ENCODE data around the gene NPB. TPM values are rescaled to one million over a fixed set of nuclear protein-coding genes. Genes with fewer than 3 reads are reported as not detected.

NPB gene
- total and polyA plus RNA-seq, 2 of the 8 experiments (the other 6 are each of a cell fraction or from before 2014, with no cell fraction given): 1.5 to 2.5 TPM

DNA sequence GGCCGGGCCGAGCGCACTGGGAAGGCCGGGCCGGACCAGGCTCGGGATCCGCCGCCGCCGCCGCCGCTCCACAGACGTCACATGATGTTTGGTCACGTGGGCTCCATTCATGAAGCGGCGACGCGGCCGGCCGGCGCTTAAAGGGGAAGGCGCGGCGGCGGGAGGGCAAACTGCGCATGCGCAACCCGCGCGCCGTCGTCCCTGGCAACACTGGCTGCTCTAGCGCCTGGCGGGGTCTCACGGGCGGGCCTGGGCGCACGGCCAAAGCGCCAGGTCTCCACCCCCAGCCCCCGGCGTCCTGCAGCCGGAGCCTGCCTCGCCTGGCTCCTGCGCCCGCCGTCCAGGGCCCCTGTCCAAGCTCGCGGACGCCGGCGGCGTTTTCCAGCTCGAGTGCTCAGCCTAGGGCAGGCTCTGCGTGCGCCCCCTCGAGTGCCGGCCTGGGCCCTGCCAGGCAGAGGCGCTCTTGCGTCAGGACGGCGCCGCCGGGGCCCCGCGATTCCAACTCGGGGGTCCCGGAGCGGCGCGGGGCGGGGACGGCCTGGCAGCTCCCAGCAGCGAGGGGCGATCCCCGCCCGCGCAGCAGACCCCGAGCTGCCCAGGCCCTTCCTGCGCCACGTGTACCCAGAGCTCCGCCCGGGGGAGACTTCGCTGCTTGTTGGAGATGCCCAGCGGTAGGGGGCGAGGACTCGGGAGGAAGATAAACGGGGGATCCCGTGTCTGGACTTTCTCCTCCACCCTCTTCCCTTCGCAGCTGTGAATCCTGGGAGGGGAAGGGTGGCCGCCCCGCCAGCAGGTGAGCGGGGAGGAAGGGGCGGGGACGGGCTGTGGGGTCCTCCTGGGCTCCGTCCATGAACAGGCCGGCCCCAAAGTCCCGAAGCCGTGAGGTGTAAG lies 25.9 kb downstream of the NPB start, which contains the start of gene MAFG:
TSS of gene MAFG (minus strand) at position 83 of the 891 bp plus-strand sequence. CDS start 4,550 bp downstream, outside the sequence.
- Histone ChIP-seq H2BK5ac (ENCODE audit: low read depth, low read length) (peak within 1 kb of the TSS; percentile 75), H3K79me2 (ENCODE audit: control insufficient read depth in 1 of 2, insufficient read depth in 2 of 2, low read length in 2 of 2) (peaks cover 6 to 35% of the 10 kb centered on the region in 2 experiments; a peak in 3 of 4 replicates), H2BK120ac (replicated peaks; ENCODE audit: low read depth, low read length) (no peak within 1 kb of the TSS), H3K9me3 (ENCODE audit: insufficient read depth in 2 of 2, low read depth in 1 of 2, low read length in 1 of 2) (no peaks in the 10 kb centered on the region), H3K56ac (replicated peaks; ENCODE audit: insufficient read length, low read depth, low read length) (peak within 1 kb of the TSS; percentile 27), H2BK15ac (ENCODE audit: low read length) (no peak within 1 kb of the TSS), H3K4me2 (ENCODE audit: insufficient read depth in 1 of 2, low read depth in 2 of 2, low read length in 2 of 2) (peak within 1 kb of the TSS; percentile 88 to 94), H4K20me1 (replicated peaks in 1 of 2; ENCODE audit: control insufficient read depth in 1 of 2, insufficient read depth in 2 of 2, low read length in 2 of 2) (peaks cover 9 to 26% of the 10 kb centered on the region in 2 experiments), H4K91ac (replicated peaks; ENCODE audit: insufficient read length, low read length) (peak within 1 kb of the TSS; percentile 94), H4K8ac (ENCODE audit: extremely low read depth, insufficient read depth, low read length) (peak within 1 kb of the TSS; percentile 89), H3K23ac (ENCODE audit: insufficient read length) (peak within 1 kb of the TSS; percentile 17), H3K36me3 (ENCODE audit: control insufficient read depth in 2 of 4, insufficient read depth in 4 of 4, low read length in 3 of 4) (peaks cover 0 to 1% (median 0%) of the 10 kb centered on the region in 4 experiments; a peak in 1 of 8 replicates), H3K27me3 (replicated peaks in 1 of 4; ENCODE audit: control insufficient read depth in 3 of 4, extremely low read depth in 1 of 4, insufficient read depth in 3 of 4, low read length in 3 of 4) (peaks cover 0 to 12% (median 9%) of the 10 kb centered on the region in 4 experiments; a peak in 4 of 7 replicates), H2AFZ (ENCODE audit: low read length) (no peak within 1 kb of the TSS; the same call in 1 of the 2 replicates), H3K14ac (ENCODE audit: insufficient read length) (no peak within 1 kb of the TSS), H3K79me1 (ENCODE audit: low read depth, low read length) (peaks cover 24% of the 10 kb centered on the region), H2BK20ac (ENCODE audit: low read length) (no peak within 1 kb of the TSS), H4K5ac (ENCODE audit: insufficient read length, low read depth, low read length) (peak within 1 kb of the TSS; percentile 54), H2BK12ac (ENCODE audit: low read depth, low read length) (no peak within 1 kb of the TSS), H3K4me3 (ENCODE audit: extremely low read depth in 1 of 4, insufficient read depth in 2 of 4, low read depth in 3 of 4, low read length in 4 of 4) (peak within 1 kb of the TSS; percentile 67 to 89 (median 70)), H3K23me2 (ENCODE audit: low read depth, low read length) (peaks cover 15% of the 10 kb centered on the region; the same call in 1 of the 2 replicates), H3K4me1 (replicated peaks in 1 of 4; ENCODE audit: control insufficient read depth in 3 of 4, insufficient read depth in 4 of 4, low read length in 3 of 4) (peaks cover 0 to 37% (median 28%) of the 10 kb centered on the region in 4 experiments; a peak in 6 of 7 replicates), H3K27ac (ENCODE audit: low read depth, low read length) (peak within 1 kb of the TSS; percentile 72), H3K4ac (replicated peaks; ENCODE audit: insufficient read length, low read depth, low read length) (peak within 1 kb of the TSS; percentile 21), H3K18ac (ENCODE audit: extremely low read depth, low read length) (peak within 1 kb of the TSS; percentile 62), H3K9ac (replicated peaks in 1 of 4; ENCODE audit: extremely low read depth in 1 of 4, low read depth in 3 of 4, low read length in 3 of 4) (peak within 1 kb of the TSS; percentile 39 to 75 (median 54); a peak in 6 of 7 replicates), H2AK5ac (ENCODE audit: low read depth, low read length) (peak within 1 kb of the TSS; percentile 71; the same call in 1 of the 2 replicates)
- ChIA-PET POLR2A (ENCODE audit: partially characterized antibody) (interaction anchor here (0.8 to 14.6 kb wide), 21 partner anchors 8 to 226 kb away, joined by 3 to 150 read pairs (median 4); partner anchors contain the start of genes MYADML2, NPB, PCYT2 and PYCR1), CTCF (ENCODE audit: partially characterized antibody) (interaction anchor here (0.6 to 3.2 kb wide), 16 partner anchors 12 to 198 kb away, joined by 3 to 16 read pairs (median 4); partner anchors contain the start of genes CENPX, LRRC45 and NOTUM)
- no peak for FAIRE-seq
- DNase-seq (ENCODE audit: low read depth in 1 of 2, low spot score in 2 of 2): peak; percentile 70 to 95
- 1% methylated on average over 44 of the region's 98 CpGs; no CpG with 5 or more reads in 1 of the 2 experiments for WGBS, 2 experiments (ENCODE audit: extremely low coverage in 1 of 2, insufficient coverage in 1 of 2, insufficient read length in 1 of 2, insufficient replicate concordance in 2 of 2, low coverage in 1 of 2, low lambda C conversion rate in 2 of 2, missing lambda C conversion rate in 1 of 2)
- TF ChIP-seq ASH2L (IDR thresholded peaks at IDR 0.05; ENCODE audit: low read length) (peak; percentile 54), EZH2 (IDR thresholded peaks at IDR 0.05; ENCODE audit: low read depth, low read length, severe bottlenecking) (peak; percentile 37), CTBP2 (IDR thresholded peaks at IDR 0.05; ENCODE audit: borderline replicate concordance, insufficient read depth, insufficient read length, low read length) (no peak), KDM4A (IDR thresholded peaks at IDR 0.05; ENCODE audit: low read depth, low read length, severe bottlenecking) (peak; percentile 90), KDM5A (IDR thresholded peaks at IDR 0.05; ENCODE audit: low read length) (0 out of 2 replicates have a peak, but pooled peaks have one; percentile 26), RXRA (IDR thresholded peaks at IDR 0.05; ENCODE audit: insufficient read depth, low read depth, low read length) (no peak), HDAC6 (IDR thresholded peaks at IDR 0.05; ENCODE audit: low read depth, low read length) (no peak), SP4 (IDR thresholded peaks at IDR 0.05; ENCODE audit: low read length) (peak; percentile 86; the same call in 1 of the 2 replicates)
- TF ChIP-seq, protein P1, sequence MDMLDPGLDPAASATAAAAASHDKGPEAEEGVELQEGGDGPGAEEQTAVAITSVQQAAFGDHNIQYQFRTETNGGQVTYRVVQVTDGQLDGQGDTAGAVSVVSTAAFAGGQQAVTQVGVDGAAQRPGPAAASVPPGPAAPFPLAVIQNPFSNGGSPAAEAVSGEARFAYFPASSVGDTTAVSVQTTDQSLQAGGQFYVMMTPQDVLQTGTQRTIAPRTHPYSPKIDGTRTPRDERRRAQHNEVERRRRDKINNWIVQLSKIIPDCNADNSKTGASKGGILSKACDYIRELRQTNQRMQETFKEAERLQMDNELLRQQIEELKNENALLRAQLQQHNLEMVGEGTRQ (IDR thresholded peaks at IDR 0.05; ENCODE audit: low read length): peak; percentile 98
